HG03095 (cell line): Measurements from ENCODE around the gene CCDC149.

Experiments used
- ATAC-seq: cut with Tn5 transposase; IDR thresholded peaks from one replicate; pipeline ENCODE4 v1.9.1; 2021; ENCODE audit warnings: moderate library complexity; ENCODE audit not compliant: unreplicated experiment

The CCDC149 gene

GRCh38 chr4:24778464-24779225 is 134.2 kb downstream of the CCDC149 start:
- no peak for ATAC-seq

DNA sequence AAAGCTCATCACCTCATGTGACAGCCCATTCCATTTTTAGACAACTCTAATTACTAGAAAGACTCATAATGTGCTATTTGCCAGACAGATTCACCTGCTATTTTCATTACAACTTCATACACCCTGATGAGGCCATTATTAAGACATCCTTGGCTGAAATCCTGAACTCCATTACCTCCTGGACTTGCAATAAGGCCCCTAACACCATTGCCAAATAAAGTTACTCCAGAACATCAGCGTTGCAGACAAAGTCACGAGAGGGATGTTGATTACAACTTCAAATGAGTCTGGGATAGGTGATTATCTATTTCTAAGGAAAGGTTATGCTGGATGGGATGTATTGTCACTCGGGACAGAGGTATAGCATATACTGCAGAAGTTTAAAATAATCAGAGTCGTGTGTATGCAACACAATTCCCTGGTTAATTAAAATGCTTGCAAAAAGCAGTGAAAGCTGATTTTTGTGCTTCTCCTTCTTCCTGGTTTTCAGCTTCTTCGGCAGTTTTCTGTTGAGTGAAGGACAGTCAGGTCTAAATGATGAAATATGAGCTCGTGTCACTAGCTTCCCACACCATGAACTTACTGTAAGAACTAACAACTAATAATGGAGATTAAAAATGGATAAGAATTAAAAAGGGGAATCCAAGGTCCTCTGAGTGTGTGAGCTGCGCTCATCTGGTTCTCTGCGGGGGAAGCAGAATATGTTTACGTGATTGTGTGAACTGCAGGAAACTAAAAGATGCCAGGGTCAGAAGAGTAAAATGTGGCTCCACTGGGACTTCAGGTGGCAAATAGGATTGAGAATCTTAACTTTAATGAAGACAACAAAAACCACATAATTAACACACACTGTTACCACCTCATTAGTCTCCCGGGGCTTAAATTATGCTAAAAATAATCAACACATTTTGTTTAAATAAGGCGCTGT is 135.0 kb downstream of the CCDC149 start:
- no peak for ATAC-seq

GRCh38 chr4:24775750-24776149 is 137.1 kb downstream of the CCDC149 start:
- ATAC-seq, result no peak

DNA sequence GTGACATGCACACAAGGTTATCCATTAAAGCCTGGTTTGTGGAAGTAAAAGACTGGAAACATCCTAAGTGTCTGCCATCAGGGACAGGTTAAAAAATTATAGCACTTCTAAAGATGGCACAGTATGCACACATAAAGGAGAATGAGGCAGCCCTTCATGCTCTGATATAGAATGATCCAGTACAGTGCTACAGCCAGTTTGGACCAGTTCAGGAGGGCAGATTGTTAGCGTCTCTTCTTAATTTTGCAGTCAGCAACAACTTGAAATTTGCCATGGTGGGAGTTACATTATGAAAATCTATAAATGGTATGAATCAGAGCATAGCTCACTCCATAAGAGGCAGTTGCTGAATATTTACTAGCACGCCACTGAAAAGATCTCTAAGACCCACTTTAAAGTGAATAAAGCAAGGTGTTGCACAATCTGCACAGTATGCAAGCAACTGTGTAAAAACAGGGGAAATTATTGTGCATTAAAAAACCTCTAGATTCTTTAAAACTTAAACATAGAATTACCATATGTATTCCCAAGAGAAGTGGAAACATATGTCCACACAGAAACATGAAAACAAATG is 137.7 kb downstream of the CCDC149 start:
- no peak for ATAC-seq

DNA sequence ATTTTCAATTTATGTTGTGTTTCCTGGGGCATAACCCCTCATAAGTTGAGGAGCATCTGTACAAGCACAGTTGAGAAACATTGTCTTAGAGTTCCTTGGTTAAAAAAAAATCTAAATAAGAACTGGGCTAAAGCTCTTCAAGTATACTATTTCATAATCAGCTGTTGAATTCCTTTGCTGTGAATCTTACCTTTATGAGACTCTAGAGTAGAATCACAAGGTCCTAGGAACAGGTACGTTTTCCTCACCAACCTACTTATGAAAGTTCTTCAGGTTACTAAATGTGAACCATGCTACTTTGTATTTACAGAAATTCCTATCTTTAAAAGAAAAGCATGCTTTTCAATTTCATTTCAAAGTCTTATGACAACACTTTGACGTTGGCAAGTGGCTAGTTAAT is 138.4 kb downstream of the CCDC149 start:
- ATAC-seq, result no peak

DNA sequence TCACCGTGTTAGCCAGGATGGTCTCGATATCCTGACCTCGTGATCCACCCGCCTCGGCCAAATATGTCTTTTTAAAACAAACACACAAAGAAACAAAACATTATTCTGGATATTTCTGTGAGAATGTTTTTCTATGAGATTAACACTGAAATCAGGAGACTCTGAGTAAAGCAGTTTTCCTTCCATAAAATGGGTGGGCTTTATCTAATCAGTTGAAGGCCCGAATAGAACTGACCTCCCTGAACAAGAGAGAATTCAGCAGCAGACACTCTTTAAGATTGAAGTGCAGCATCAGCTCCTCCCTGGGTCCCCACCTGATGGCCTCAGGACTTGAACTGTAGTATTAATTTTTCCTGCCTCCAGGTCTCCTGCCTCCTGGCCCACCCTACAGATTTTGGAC is 139.9 kb downstream of the CCDC149 start:
- no peak for ATAC-seq

DNA sequence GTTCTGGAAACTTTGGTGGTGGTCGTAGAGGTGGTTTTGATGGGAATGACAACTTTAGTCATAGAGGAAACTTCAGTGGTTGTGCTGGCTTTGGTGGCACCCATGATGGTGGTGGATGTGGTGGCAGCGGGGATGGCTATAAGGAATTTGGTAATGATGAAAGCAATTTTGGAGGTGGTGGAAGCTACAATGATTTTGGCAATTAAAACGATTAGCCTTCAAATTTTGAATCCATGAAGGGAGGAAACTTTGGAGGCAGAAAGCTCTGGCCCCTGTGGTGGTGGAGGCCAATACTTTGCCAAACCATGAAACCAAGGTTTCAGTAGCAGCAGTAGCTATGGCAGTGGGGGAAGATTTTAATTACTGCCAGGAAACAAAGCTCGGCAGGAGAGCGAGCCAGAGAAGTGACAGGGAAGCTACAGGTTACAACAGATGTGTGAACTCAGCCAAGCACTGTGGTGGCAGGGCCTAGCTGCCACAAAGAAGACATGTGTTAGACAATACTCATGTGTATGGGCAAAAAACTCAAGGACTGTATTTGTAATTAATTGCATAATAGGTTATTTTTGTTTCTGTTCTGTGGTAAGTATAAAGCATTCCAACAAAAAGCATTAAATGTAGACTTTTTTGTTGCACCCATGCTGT is 140.7 kb downstream of the CCDC149 start:
- ATAC-seq, result no peak

GRCh38 chr4:24771241-24771640 is 141.6 kb downstream of the CCDC149 start:
- no peak for ATAC-seq

DNA sequence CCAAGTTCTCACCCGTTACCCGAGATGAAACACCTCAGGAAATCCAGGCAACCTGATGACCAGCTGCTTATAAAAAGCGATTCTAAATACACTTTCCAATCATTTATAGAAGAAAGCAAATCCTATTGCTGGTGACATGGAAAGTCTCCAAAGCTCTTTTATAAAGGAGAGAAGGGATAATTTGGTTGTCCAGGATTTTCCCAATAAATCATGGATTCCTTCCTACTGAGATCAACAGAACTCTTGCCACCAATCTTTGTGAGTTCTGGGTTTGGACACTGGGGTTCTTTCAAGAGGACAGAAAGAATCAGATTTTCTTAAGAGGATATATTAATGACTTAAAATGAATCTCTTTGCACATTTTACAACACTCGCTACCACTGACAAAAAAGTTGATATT is 142.2 kb downstream of the CCDC149 start:
- ATAC-seq, result no peak

- peak; percentile 79 for ATAC-seq
Observed at GRCh38 chr4:24770032-24770584, 142.7 kb downstream of the CCDC149 start.

DNA sequence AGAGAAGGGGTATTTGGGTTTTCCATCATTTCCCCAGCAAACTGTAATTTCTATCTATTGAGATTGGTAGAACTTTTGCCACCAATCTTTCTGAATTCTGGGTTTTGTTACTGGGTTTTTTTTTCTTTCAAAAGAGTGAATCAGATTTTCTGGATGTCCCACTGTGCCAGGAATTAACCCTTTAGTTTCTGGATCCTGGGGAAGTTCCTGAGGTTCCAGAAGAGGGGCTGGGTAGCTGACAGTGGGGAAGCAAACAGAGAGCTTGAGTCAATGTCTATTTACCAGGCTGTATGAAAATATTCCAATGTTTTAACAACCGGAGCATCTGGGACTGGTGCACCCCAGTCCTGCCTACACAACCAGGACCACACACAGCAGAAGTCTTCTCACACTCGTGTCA is 143.3 kb downstream of the CCDC149 start:
- ATAC-seq, result peak; percentile 10

DNA sequence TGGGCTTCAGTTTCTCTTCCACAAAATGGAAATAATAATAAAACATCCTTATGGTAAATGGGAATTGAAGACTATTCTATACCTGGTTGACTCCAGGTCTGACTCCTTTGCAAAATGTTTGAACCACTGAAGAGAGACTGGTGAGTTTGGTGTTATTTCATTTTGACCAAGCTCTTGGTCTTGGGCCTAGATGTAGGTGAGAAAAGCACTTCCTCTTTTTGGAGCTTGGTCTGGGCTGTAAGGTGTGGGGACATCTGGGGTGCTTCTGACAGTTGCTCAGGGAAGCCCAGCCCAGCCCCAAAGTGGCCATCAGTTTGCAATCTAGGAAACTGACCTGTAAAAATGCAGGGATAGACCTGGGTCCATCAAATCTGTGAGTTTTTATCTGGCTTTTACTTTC is 144.2 kb downstream of the CCDC149 start:
- peak; percentile 77 for ATAC-seq

DNA sequence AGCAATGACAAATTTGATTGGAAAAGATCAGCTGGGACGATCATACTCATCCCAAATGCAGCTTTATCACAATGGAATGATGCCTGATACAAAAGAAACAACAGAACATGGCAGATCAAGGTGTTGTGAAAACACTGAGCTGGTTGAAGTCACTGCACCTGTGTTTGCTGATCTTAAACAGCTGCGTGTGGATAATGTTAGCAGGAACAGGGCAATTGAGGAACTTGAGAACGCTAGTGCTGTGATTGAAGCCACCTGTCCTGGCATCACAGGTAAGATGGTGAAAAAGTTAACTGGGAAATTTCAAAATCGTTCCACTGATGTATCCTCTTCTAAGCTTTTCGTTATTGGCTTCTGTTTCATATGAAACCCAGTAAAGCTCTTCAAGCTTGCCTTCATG is 144.8 kb downstream of the CCDC149 start:
- no peak for ATAC-seq

DNA sequence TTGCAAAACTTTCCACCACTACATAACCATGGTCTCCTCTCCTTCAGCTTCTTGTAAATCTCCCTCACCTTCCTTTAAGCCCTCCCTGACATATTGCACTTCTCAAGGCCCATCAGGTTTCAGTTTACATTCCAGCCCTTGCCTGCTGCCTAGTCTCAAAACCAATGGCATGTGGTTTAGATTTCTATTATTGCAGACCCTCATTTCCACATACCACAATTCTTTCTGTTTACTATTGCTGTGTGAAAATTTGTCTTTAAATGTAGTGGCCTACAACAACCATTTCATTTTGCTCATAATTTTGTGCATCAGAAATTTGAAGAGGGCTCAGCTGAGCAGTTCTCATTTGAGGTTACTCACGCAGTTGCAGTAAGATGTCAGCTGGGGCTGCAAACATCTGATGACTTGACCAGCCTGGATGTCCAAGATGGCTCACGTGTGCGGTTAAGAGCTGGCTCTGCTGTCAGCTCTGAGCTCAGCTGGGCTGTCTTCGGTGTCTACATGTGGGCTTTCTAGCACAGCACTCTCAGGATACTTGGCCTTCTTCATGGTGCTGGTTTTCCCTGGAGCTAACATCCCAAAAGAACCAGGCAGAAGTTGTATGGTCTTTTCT is 147.4 kb downstream of the CCDC149 start:
- ATAC-seq, result no peak

- ATAC-seq, result no peak
Observed at GRCh38 chr4:24764345-24764744, 148.5 kb downstream of the CCDC149 start.

DNA sequence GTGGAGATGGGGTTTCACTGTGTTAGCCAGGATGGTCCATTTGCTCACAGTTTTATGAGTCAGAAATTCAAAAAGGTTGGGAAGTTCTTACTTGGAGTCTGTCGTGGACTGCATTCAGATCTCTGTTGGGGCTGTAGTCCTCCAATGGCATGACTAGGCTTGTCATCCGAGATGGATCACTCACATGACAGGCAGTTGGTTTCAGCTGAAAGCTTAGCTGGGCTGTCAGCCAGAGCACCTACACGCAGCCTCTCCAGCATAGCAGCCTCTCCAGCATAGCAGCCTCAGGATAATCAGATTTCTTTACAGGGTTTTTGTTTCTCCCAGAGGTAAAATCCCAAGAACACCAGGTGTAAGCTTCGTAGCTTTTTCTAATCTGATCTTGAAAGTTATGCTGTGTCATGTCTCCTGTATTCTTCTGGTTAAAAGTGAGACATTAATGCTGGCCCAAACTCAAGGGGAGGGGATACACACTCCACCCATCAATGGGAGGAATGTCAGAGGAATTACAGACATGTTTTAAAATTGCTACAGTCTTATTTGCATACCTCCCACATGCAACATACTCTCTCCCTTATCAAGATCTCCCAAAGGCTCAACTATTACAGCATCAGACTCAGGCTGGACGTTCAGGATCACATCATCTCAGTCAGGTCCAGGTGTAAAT is 149.1 kb downstream of the CCDC149 start:
- ATAC-seq, result no peak
